Hepatocyte (in vitro differentiated cells): ENCODE data around the gene GRM8. TPM values are rescaled to one million over a fixed set of nuclear protein-coding genes. Genes with fewer than 3 reads are reported as not detected.

Source experiments
- DNase-seq: peaks from one replicate; pipeline ENCODE4 v3.0.0-alpha.2; 2016; ENCODE audit warnings: low spot score
- H2AFZ ChIP-seq: fragments of 200-600 bp; sonication (generic); 2 replicates; pipeline ENCODE4 v1.6.0; 2016; ENCODE audit warnings: antibody characterized with exemption, mild to moderate bottlenecking
- H3K27ac ChIP-seq: fragments of 200-600 bp; sonication (generic); 2 replicates; pipeline ENCODE4 v1.5.1; 2016; ENCODE audit warnings: mild to moderate bottlenecking
- H3K27me3 ChIP-seq: fragments of 200-600 bp; sonication (generic); 2 replicates; pipeline ENCODE4 v1.6.1; 2016
- H3K36me3 ChIP-seq: fragments of 200-600 bp; sonication (generic); replicated peaks from 2 replicates; pipeline ENCODE4 v1.5.1; 2016; ENCODE audit warnings: low read depth; ENCODE audit not compliant: insufficient read depth
- H3K4me1 ChIP-seq: fragments of 200-600 bp; sonication (generic); 2 replicates; pipeline ENCODE4 v1.5.1; 2016; ENCODE audit warnings: mild to moderate bottlenecking, moderate library complexity; ENCODE audit not compliant: insufficient read depth
- H3K4me2 ChIP-seq: fragments of 200-600 bp; sonication (generic); 2 replicates; pipeline ENCODE4 v1.6.0; 2016
- H3K4me3 ChIP-seq: fragments of 200-600 bp; sonication (generic); 2 replicates; pipeline ENCODE4 v1.5.1; 2016; ENCODE audit warnings: mild to moderate bottlenecking
- H3K79me2 ChIP-seq: fragments of 200-600 bp; sonication (generic); 2 replicates; pipeline ENCODE4 v1.6.0; 2017; ENCODE audit warnings: mild to moderate bottlenecking
- H3K9me2 ChIP-seq: fragments of 200-600 bp; sonication (generic); replicated peaks from 2 replicates; pipeline ENCODE4 v1.6.0; 2017; ENCODE audit warnings: mild to moderate bottlenecking; ENCODE audit not compliant: insufficient read depth
- H3K9me3 ChIP-seq: fragments of 200-600 bp; sonication (generic); 2 replicates; pipeline ENCODE4 v1.5.1; 2016; ENCODE audit warnings: low read depth, mild to moderate bottlenecking
- H4K20me1 ChIP-seq: fragments of 200-600 bp; sonication (generic); 2 replicates; pipeline ENCODE4 v1.6.0; 2016; ENCODE audit warnings: mild to moderate bottlenecking; ENCODE audit not compliant: insufficient read depth, poor library complexity, severe bottlenecking
- CTCF ChIP-seq: fragments of 200-600 bp; sonication (generic); IDR thresholded peaks from 2 replicates; pipeline ENCODE4 v1.5.1; 2016; ENCODE audit warnings: antibody characterized with exemption, mild to moderate bottlenecking; ENCODE audit not compliant: poor library complexity
- EZH2 ChIP-seq: fragments of 200-600 bp; sonication (generic); IDR thresholded peaks from 2 replicates; pipeline ENCODE4 v1.6.1; 2016; ENCODE audit warnings: antibody characterized with exemption, mild to moderate bottlenecking, borderline replicate concordance
- EZH2phosphoT487 ChIP-seq: fragments of 200-600 bp; sonication (generic); IDR thresholded peaks from one replicate; pipeline ENCODE4 v1.6.1; 2018; ENCODE audit warnings: antibody characterized with exemption, mild to moderate bottlenecking, low read depth, moderate library complexity; ENCODE audit not compliant: unreplicated experiment, severe bottlenecking
- WGBS: methylation state at CpG from one replicate; pipeline ENCODE4 v1.1.6; 2016; ENCODE audit warnings: low lambda C conversion rate; ENCODE audit errors: missing lambda C conversion rate; 5-methylcytosine and 5-hydroxymethylcytosine counted together
- polyA plus RNA-seq: library from polyadenylated mRNA; unstranded; fragments of >200 nt; fragmentation: Nextera tagmentation; extraction: Ambion mirVana; gene quantifications from 2 replicates; pipeline ENCODE4 v1.2.1, GENCODE V29; 2016
- total RNA-seq: library from RNA; depleted of rRNA; stranded (reverse); fragments of >200 nt; gene quantifications from 2 replicates; pipeline ENCODE4 v1.2.3, GENCODE V29; 2014

GRM8 gene
- total and polyA plus RNA-seq, 2 experiments from 2014 or later, result 0.62 to 4.5 TPM

- H3K4me3 ChIP-seq, result no peak overlapping the region
- H3K79me2 ChIP-seq, result no peaks in the 10 kb centered on the region
- no peak overlapping the region for H2AFZ ChIP-seq
- H3K9me2 ChIP-seq, result no peaks in the 10 kb centered on the region
- DNase-seq, result peak; percentile 85
- 11% methylated on average over 3 of the region's 3 CpGs for WGBS
- H3K27ac ChIP-seq, result no peak overlapping the region
- no peaks in the 10 kb centered on the region for H3K36me3 ChIP-seq
- H3K4me2 ChIP-seq, result no peak overlapping the region
- H3K4me1 ChIP-seq, result peaks cover 11% of the 10 kb centered on the region
- H4K20me1 ChIP-seq, result no peaks in the 10 kb centered on the region
- no peaks in the 10 kb centered on the region for H3K27me3 ChIP-seq
- peak; percentile 78 for TF ChIP-seq CTCF
- TF ChIP-seq EZH2phosphoT487, result no peak
- TF ChIP-seq EZH2, result no peak
- H3K9me3 ChIP-seq, result no peaks in the 10 kb centered on the region
Measured at GRCh38 chr7:126803060-126803665, 449.6 kb downstream of the GRM8 start.

- WGBS, result 70% methylated on average over 3 of the region's 3 CpGs
Measured at GRCh38 chr7:126801733-126802132, 451.0 kb downstream of the GRM8 start.

GRCh38 chr7:126799541-126799940, 453.2 kb downstream of the GRM8 start:
- peaks cover 7% of the 10 kb centered on the region for H3K4me1 ChIP-seq
- no peaks in the 10 kb centered on the region for H4K20me1 ChIP-seq
- TF ChIP-seq CTCF (no peak), EZH2phosphoT487 (no peak), EZH2 (no peak)

More at GRCh38 chr7:126801733-126802132, 451.0 kb downstream of the GRM8 start:
- Histone ChIP-seq H3K27ac (no peak overlapping the region), H3K79me2 (no peaks in the 10 kb centered on the region), H2AFZ (no peak overlapping the region), H3K9me3 (no peaks in the 10 kb centered on the region), H4K20me1 (no peaks in the 10 kb centered on the region), H3K36me3 (no peaks in the 10 kb centered on the region), H3K4me2 (peak overlapping the region; percentile 9), H3K27me3 (no peaks in the 10 kb centered on the region), H3K9me2 (no peaks in the 10 kb centered on the region), H3K4me3 (no peak overlapping the region), H3K4me1 (peaks cover 11% of the 10 kb centered on the region)
- TF ChIP-seq EZH2, result no peak
- TF ChIP-seq CTCF, result no peak
- TF ChIP-seq EZH2phosphoT487, result no peak
- DNase-seq, result no peak

GRCh38 chr7:126792521-126792920, 460.2 kb downstream of the GRM8 start:
- no peaks in the 10 kb centered on the region for H3K4me1 ChIP-seq
- H3K9me3 ChIP-seq, result no peaks in the 10 kb centered on the region
- no peak overlapping the region for H3K4me3 ChIP-seq
- H3K36me3 ChIP-seq, result no peaks in the 10 kb centered on the region
- no peaks in the 10 kb centered on the region for H4K20me1 ChIP-seq
- no peaks in the 10 kb centered on the region for H3K27me3 ChIP-seq
- H3K4me2 ChIP-seq, result no peak overlapping the region
- no peaks in the 10 kb centered on the region for H3K79me2 ChIP-seq
- H3K9me2 ChIP-seq, result no peaks in the 10 kb centered on the region
- no peak for DNase-seq
- TF ChIP-seq EZH2 (no peak), EZH2phosphoT487 (no peak), CTCF (no peak)
- H3K27ac ChIP-seq, result no peak overlapping the region
- no peak overlapping the region for H2AFZ ChIP-seq
- WGBS, result 93% methylated on average over 3 of the region's 3 CpGs

More at GRCh38 chr7:126799541-126799940, 453.2 kb downstream of the GRM8 start:
- H2AFZ ChIP-seq, result no peak overlapping the region
- H3K4me3 ChIP-seq, result no peak overlapping the region
- H3K27ac ChIP-seq, result no peak overlapping the region
- H3K4me2 ChIP-seq, result no peak overlapping the region
- H3K27me3 ChIP-seq, result no peaks in the 10 kb centered on the region
- no peaks in the 10 kb centered on the region for H3K9me3 ChIP-seq
- no peak for DNase-seq
- no peaks in the 10 kb centered on the region for H3K36me3 ChIP-seq
- H3K79me2 ChIP-seq, result no peaks in the 10 kb centered on the region
- 94% methylated on average over 1 of the region's 1 CpG for WGBS
- H3K9me2 ChIP-seq, result no peaks in the 10 kb centered on the region
